Osteoblast (primary cell): ENCODE data around the gene ZIM2. TPM values are rescaled to one million over a fixed set of nuclear protein-coding genes. Genes with fewer than 3 reads are reported as not detected.

ENCODE experiments used
- DNase-seq: peaks from one replicate; pipeline ENCODE4 v3.0.0; 2011; ENCODE audit warnings: low spot score, mixed read lengths; ENCODE audit not compliant: insufficient read length; ENCODE audit errors: missing footprints
- H2AFZ ChIP-seq: 2 replicates; pipeline ENCODE4 v1.6.0; 2011; ENCODE audit warnings: mild to moderate bottlenecking, low read length
- H3K27ac ChIP-seq: 2 replicates; pipeline ENCODE4 v1.5.1; 2011; ENCODE audit warnings: mild to moderate bottlenecking, low read depth, low read length, moderate library complexity
- H3K27me3 ChIP-seq: 2 replicates; pipeline ENCODE4 v1.6.0; 2012; ENCODE audit warnings: mild to moderate bottlenecking, control low read depth, inconsistent platforms, low read length, moderate library complexity; ENCODE audit not compliant: insufficient read depth
- H3K36me3 ChIP-seq: 2 replicates; pipeline ENCODE4 v1.5.1; 2011; ENCODE audit warnings: mild to moderate bottlenecking, low read length, control low read depth, moderate library complexity; ENCODE audit not compliant: insufficient read depth
- H3K4me1 ChIP-seq: 2 replicates; pipeline ENCODE4 v1.5.1; 2011; ENCODE audit warnings: mild to moderate bottlenecking, low read length, control low read depth, moderate library complexity; ENCODE audit not compliant: insufficient read depth
- H3K4me2 ChIP-seq: 2 replicates; pipeline ENCODE4 v1.6.0; 2011; ENCODE audit warnings: mild to moderate bottlenecking, low read length; ENCODE audit not compliant: insufficient read depth
- H3K4me3 ChIP-seq: fragments of 200-600 bp; sonication (generic); 3 replicates; pipeline ENCODE4 v1.5.1; 2012; ENCODE audit warnings: mild to moderate bottlenecking, low read length, inconsistent platforms; ENCODE audit not compliant: insufficient read depth
- H3K79me2 ChIP-seq: 2 replicates; pipeline ENCODE4 v1.6.0; 2012; ENCODE audit warnings: mild to moderate bottlenecking, low read length, control low read depth, inconsistent platforms; ENCODE audit not compliant: insufficient read depth
- H3K9me3 ChIP-seq: 2 replicates; pipeline ENCODE4 v1.5.1; 2011; ENCODE audit warnings: low read depth, low read length, control low read depth
- H4K20me1 ChIP-seq: 2 replicates; pipeline ENCODE4 v1.6.0; 2012; ENCODE audit warnings: mild to moderate bottlenecking, low read length, control low read depth; ENCODE audit not compliant: insufficient read depth
- CTCF ChIP-seq: IDR thresholded peaks from 2 replicates; pipeline ENCODE4 v1.5.1; 2011; ENCODE audit warnings: mild to moderate bottlenecking, low read depth, low read length, moderate library complexity; ENCODE audit errors: extremely low read depth
- total RNA-seq: library from RNA; depleted of rRNA; stranded (reverse); fragments of >200 nt; gene quantifications from 2 replicates; pipeline ENCODE4 v1.2.3, GENCODE V29; 2012

The ZIM2 gene
- total RNA-seq, 1 donor, result not detected

- no peak overlapping the region for H3K4me2 ChIP-seq
- H4K20me1 ChIP-seq, result no peaks in the 10 kb centered on the region
- H3K27me3 ChIP-seq, result no peaks in the 10 kb centered on the region
- no peaks in the 10 kb centered on the region for H3K79me2 ChIP-seq
- H3K27ac ChIP-seq, result no peak overlapping the region
- DNase-seq, result no peak
- no peaks in the 10 kb centered on the region for H3K36me3 ChIP-seq
- no peak overlapping the region for H3K4me3 ChIP-seq
- H3K4me1 ChIP-seq, result no peaks in the 10 kb centered on the region
- H2AFZ ChIP-seq, result no peak overlapping the region
- no peak for TF ChIP-seq CTCF
- no peaks in the 10 kb centered on the region for H3K9me3 ChIP-seq
Measured at GRCh38 chr19:56827708-56828107, 12.8 kb downstream of the ZIM2 start.

- Histone ChIP-seq H3K4me3 (no peak overlapping the region), H3K27me3 (no peaks in the 10 kb centered on the region), H3K9me3 (no peaks in the 10 kb centered on the region), H3K79me2 (no peaks in the 10 kb centered on the region), H3K27ac (no peak overlapping the region), H2AFZ (no peak overlapping the region), H3K4me2 (no peak overlapping the region), H4K20me1 (no peaks in the 10 kb centered on the region), H3K4me1 (no peaks in the 10 kb centered on the region), H3K36me3 (no peaks in the 10 kb centered on the region)
- TF ChIP-seq CTCF, result no peak
- no peak for DNase-seq
Measured at GRCh38 chr19:56823956-56824355, 16.6 kb downstream of the ZIM2 start.

GRCh38 chr19:56823417-56823816 lies 17.1 kb downstream of the ZIM2 start:
- H2AFZ ChIP-seq, result no peak overlapping the region

GRCh38 chr19:56822755-56823154 lies 17.8 kb downstream of the ZIM2 start:
- H3K4me2 ChIP-seq, result no peak overlapping the region
- no peaks in the 10 kb centered on the region for H4K20me1 ChIP-seq
- DNase-seq, result no peak
- no peak for TF ChIP-seq CTCF
- H3K27me3 ChIP-seq, result no peaks in the 10 kb centered on the region
- no peaks in the 10 kb centered on the region for H3K36me3 ChIP-seq
- no peaks in the 10 kb centered on the region for H3K4me1 ChIP-seq
- H3K4me3 ChIP-seq, result no peak overlapping the region
- no peaks in the 10 kb centered on the region for H3K9me3 ChIP-seq
- no peaks in the 10 kb centered on the region for H3K79me2 ChIP-seq
- no peak overlapping the region for H2AFZ ChIP-seq
- no peak overlapping the region for H3K27ac ChIP-seq

More at GRCh38 chr19:56823417-56823816, 17.1 kb downstream of the ZIM2 start:
- Histone ChIP-seq H3K27ac (no peak overlapping the region), H3K4me2 (no peak overlapping the region), H3K79me2 (no peaks in the 10 kb centered on the region), H4K20me1 (no peaks in the 10 kb centered on the region), H3K9me3 (no peaks in the 10 kb centered on the region), H3K4me1 (no peaks in the 10 kb centered on the region), H3K4me3 (no peak overlapping the region), H3K36me3 (no peaks in the 10 kb centered on the region), H3K27me3 (no peaks in the 10 kb centered on the region)
- DNase-seq, result no peak
- TF ChIP-seq CTCF, result no peak
